ENCODE data around the gene NKX2-2.

DNA sequence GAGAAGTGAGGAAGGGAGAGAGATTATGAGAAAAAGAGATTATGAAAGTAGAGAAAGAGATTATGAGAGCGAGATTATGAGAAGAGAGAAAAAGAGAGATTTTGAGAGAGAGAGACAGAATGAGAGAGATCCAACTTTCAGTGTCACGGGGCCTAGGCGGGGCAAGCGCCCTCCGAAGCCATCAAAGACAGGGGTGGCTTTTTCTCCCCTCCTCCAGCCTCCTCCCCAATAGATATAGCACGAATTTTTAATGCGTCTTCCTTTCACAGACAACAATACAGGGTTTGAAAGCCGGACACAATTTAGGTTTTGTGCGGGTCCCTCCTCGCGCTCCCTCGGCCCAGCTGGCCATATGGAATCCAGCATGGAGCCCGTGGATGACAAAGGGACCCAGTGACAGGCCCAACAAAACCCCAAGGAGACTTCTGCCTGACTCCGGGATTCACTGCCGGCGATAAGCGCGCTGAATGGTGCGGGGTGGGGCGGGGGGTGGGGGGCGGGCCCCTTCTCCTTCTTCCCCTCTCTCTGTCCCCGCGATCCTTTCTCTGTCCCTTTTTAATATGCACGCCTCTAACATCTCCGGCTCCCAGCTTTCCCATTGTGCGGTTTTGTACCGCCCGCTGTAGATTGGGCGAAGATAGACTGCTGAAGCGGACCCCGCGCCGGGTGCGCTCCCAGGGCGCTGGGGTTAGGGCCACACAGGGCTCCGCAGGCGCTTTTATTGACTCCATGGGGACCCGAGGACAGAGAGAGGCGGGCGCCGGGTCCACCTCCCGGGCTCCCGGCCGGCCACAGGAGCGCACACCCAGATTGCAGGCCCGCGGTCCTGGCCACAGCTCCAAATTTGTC lies 5.4 kb downstream of the NKX2-2 start:
- TF ChIP-seq POLR2A (IDR thresholded peaks at IDR 0.05) = no peak
- TF ChIP-seq, protein P1, sequence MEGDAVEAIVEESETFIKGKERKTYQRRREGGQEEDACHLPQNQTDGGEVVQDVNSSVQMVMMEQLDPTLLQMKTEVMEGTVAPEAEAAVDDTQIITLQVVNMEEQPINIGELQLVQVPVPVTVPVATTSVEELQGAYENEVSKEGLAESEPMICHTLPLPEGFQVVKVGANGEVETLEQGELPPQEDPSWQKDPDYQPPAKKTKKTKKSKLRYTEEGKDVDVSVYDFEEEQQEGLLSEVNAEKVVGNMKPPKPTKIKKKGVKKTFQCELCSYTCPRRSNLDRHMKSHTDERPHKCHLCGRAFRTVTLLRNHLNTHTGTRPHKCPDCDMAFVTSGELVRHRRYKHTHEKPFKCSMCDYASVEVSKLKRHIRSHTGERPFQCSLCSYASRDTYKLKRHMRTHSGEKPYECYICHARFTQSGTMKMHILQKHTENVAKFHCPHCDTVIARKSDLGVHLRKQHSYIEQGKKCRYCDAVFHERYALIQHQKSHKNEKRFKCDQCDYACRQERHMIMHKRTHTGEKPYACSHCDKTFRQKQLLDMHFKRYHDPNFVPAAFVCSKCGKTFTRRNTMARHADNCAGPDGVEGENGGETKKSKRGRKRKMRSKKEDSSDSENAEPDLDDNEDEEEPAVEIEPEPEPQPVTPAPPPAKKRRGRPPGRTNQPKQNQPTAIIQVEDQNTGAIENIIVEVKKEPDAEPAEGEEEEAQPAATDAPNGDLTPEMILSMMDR (IDR thresholded peaks at IDR 0.05) = no peak
